Transverse colon (tissue), 4 donors: Measurements from ENCODE around the gene SLC5A4. TPM values are rescaled to one million over a fixed set of nuclear protein-coding genes. Genes with fewer than 3 reads are reported as not detected.
A peak's percentile ranks its signal among the peaks of the same experiment; 100 is the strongest.
"Not testable (repeated sequence)": the region's sequence is repeated elsewhere in the genome, so short reads cannot be mapped to it uniquely, and the experiment has no call there.

ENCODE experiments used
- DNase-seq: peaks from one replicate; pipeline ENCODE4 v3.0.0-alpha.2; 2019
- H3K27ac ChIP-seq, 4 donors: fragments of 200-600 bp; sonication (generic); 2 replicates each; pipeline ENCODE4 v1.5.1; 2016 to 2018; ENCODE audit warnings: inconsistent platforms in 4 of 4
- H3K27me3 ChIP-seq: fragments of 200-600 bp; sonication (generic); 2 replicates; pipeline ENCODE4 v1.5.1; 2017; ENCODE audit warnings: inconsistent platforms
- H3K36me3 ChIP-seq, 4 donors: fragments of 200-600 bp; sonication (generic); 2 replicates each; pipeline ENCODE4 v1.5.1; 2017 to 2019; ENCODE audit warnings: inconsistent platforms in 4 of 4
- H3K4me1 ChIP-seq, 4 donors: fragments of 200-600 bp; sonication (generic); 2 replicates each; pipeline ENCODE4 v1.5.1; 2017 to 2020; ENCODE audit warnings: inconsistent platforms in 4 of 4
- H3K4me3 ChIP-seq, 4 donors: fragments of 200-600 bp; sonication (generic); 1 replicate in 1 of 4; 2 replicates in 3 of 4; pipeline versions ENCODE4 v1.5.1 to v1.6.1; 2017 to 2019; ENCODE audit warnings: inconsistent platforms in 4 of 4
- H3K9me3 ChIP-seq, 2 donors: fragments of 200-600 bp; sonication (generic); 2 replicates each; pipeline ENCODE4 v1.5.1; 2017 to 2019; ENCODE audit warnings: inconsistent platforms in 2 of 2
- CTCF ChIP-seq, 5 experiments: fragments of 200-600 bp in 3 of 5; fragments of 450-650 bp in 2 of 5; sonication (generic) in 3 of 5; IDR thresholded peaks; 1 replicate in 2 of 5; 2 replicates in 3 of 5; pipeline ENCODE4 v1.5.1; 2016 to 2017; ENCODE audit warnings: antibody characterized with exemption in 5 of 5, inconsistent platforms in 3 of 5, mild to moderate bottlenecking in 2 of 5, moderate library complexity in 1 of 5
- EP300 ChIP-seq: sonication (generic); formaldehyde crosslinking; IDR thresholded peaks from one replicate; pipeline ENCODE4 v1.6.1; 2017; ENCODE audit warnings: antibody characterized with exemption, low read depth
- POLR2A ChIP-seq: fragments of 450-650 bp; IDR thresholded peaks from one replicate; pipeline ENCODE4 v1.6.1; 2016; ENCODE audit warnings: antibody characterized with exemption, mild to moderate bottlenecking, moderate library complexity
- POLR2AphosphoS5 ChIP-seq, 3 donors: sonication (generic); formaldehyde crosslinking; IDR thresholded peaks; one replicate each; pipeline ENCODE4 v1.6.1; 2016; ENCODE audit warnings: antibody characterized with exemption in 3 of 3
- whole genome bisulfite sequencing, 2 donors: methylation state at CpG; one replicate each; pipeline ENCODE4 v1.1.5; 2018; ENCODE audit warnings: low coverage in 1 of 2; 5-methylcytosine and 5-hydroxymethylcytosine counted together
- in situ Hi-C, 4 donors: fragments of 200-750 bp; cut with MboI; loops; one replicate each; pipeline versions ENCODE4 v1.15.0 to v1.15.1; 2017; ENCODE audit warnings: low sequenced_read_pairs in 3 of 4, low pct_ligation_motif_present in 1 of 4, low pct_unique_long_range_greater_than_20kb in 1 of 4
- intact Hi-C: fragments of 100-400 bp; cut with DNase I; formaldehyde crosslinking; loops from one replicate; pipeline ENCODE4 v1.15.1; 2023; ENCODE audit warnings: low total_unique reads
- total RNA-seq, 4 donors: library from RNA; depleted of rRNA; stranded (reverse); fragments of >200 nt; gene quantifications; one replicate each; pipeline ENCODE4 v1.1.0, GENCODE V29; 2016

SLC5A4 gene
- total RNA-seq, 4 donors from 2014 or later, result 0.41 TPM; not detected in 3

GRCh38 chr22:32265882-32266767 is 11.0 kb upstream of the SLC5A4 start:
- TF ChIP-seq POLR2A, result no peak
- no peak for TF ChIP-seq POLR2AphosphoS5 (IDR thresholded peaks at IDR 0.05)
- TF ChIP-seq EP300, result no peak
- TF ChIP-seq CTCF (IDR thresholded peaks at IDR 0.05), result peak; percentile 72 to 81 (median 76)

GRCh38 chr22:32263678-32264077 is 8.5 kb upstream of the SLC5A4 start:
- H3K4me1 ChIP-seq, H3K36me3 ChIP-seq, H3K9me3 ChIP-seq, DNase-seq, H3K4me3 ChIP-seq, H3K27me3 ChIP-seq, H3K27ac ChIP-seq: not testable (repeated sequence)
- WGBS, 2 donors, result 77 to 82% methylated on average over 4 of the region's 4 CpGs
- in situ Hi-C loops (loop anchor here in 3 of 4 donors (10.0 to 25.0 kb wide), 4 partner anchors 159 to 476 kb away; no protein-coding TSS in a partner anchor), intact Hi-C loops (loop anchor here (10.0 kb wide), 1 partner anchor 289 kb away; no protein-coding TSS in a partner anchor)

More at GRCh38 chr22:32265882-32266767, 11.0 kb upstream of the SLC5A4 start:
- no peaks in the 10 kb centered on the region for H3K36me3 ChIP-seq
- intact Hi-C loops, result loop anchor here (10.0 kb wide), 1 partner anchor 291 kb away; no protein-coding TSS in a partner anchor
- peaks cover 0 to 8% (median 0%) of the 10 kb centered on the region in 4 donors for H3K4me1 ChIP-seq
- in situ Hi-C loops, result loop anchor here in 3 of 4 donors (10.0 to 25.0 kb wide), 4 partner anchors 161 to 479 kb away; no protein-coding TSS in a partner anchor
- H3K27ac ChIP-seq, result peak overlapping the region in 1 of 4 donors; percentile 44
- H3K9me3 ChIP-seq, result no peaks in the 10 kb centered on the region
- H3K27me3 ChIP-seq, result no peaks in the 10 kb centered on the region
- peak overlapping the region in 1 of 4 donors; percentile 12 for H3K4me3 ChIP-seq
- 28 to 39% methylated on average over 7 to 10 of the region's 10 CpGs for WGBS, 2 donors
- DNase-seq, result peak; percentile 66

GRCh38 chr22:32261306-32261705 is 6.2 kb upstream of the SLC5A4 start:
- intact Hi-C loops, result loop anchor here (10.0 kb wide), 1 partner anchor 287 kb away; no protein-coding TSS in a partner anchor

GRCh38 chr22:32258791-32259190 is 3.6 kb upstream of the SLC5A4 start:
- intact Hi-C loops (no loop called here), in situ Hi-C loops (loop anchor here in 1 of 4 donors (25.0 kb wide), 2 partner anchors 271 to 471 kb away; no protein-coding TSS in a partner anchor)
- DNase-seq, result no peak
- Histone ChIP-seq H3K4me3 (no peak overlapping the region), H3K4me1 (no peaks in the 10 kb centered on the region), H3K27me3 (no peaks in the 10 kb centered on the region), H3K36me3 (no peaks in the 10 kb centered on the region), H3K9me3 (no peaks in the 10 kb centered on the region), H3K27ac (no peak overlapping the region)
- 66 to 82% methylated on average over 2 of the region's 2 CpGs for WGBS, 2 donors
- TF ChIP-seq EP300 (no peak), POLR2AphosphoS5 (IDR thresholded peaks at IDR 0.05) (no peak), CTCF (IDR thresholded peaks at IDR 0.05) (no peak), POLR2A (no peak)

More at GRCh38 chr22:32261306-32261705, 6.2 kb upstream of the SLC5A4 start:
- Histone ChIP-seq H3K9me3 (no peaks in the 10 kb centered on the region), H3K27ac (no peak overlapping the region), H3K36me3 (no peaks in the 10 kb centered on the region), H3K27me3 (no peaks in the 10 kb centered on the region), H3K4me3 (no peak overlapping the region), H3K4me1 (peaks cover 0 to 7% (median 0%) of the 10 kb centered on the region in 4 donors)
- 73% methylated on average over 4 of the region's 4 CpGs; no CpG with 5 or more reads in 1 of the 2 donors for WGBS, 2 donors
- TF ChIP-seq EP300, result no peak
- TF ChIP-seq POLR2A, result no peak
- TF ChIP-seq POLR2AphosphoS5 (IDR thresholded peaks at IDR 0.05), result no peak
- TF ChIP-seq CTCF (IDR thresholded peaks at IDR 0.05), result no peak
- no peak for DNase-seq
- in situ Hi-C loops, result loop anchor here in 3 of 4 donors (10.0 to 25.0 kb wide), 4 partner anchors 157 to 474 kb away; no protein-coding TSS in a partner anchor
